Central memory CD4-positive, alpha-beta T cell (primary cell): ENCODE data around the gene KLC1.
"Not testable (repeated sequence)": the region's sequence is repeated elsewhere in the genome, so short reads cannot be mapped to it uniquely, and the experiment has no call there.

ENCODE experiments used
- DNase-seq: peaks from one replicate; pipeline ENCODE4 v3.0.0; 2022

KLC1 gene

GRCh38 chr14:103691655-103692054 lies 62.6 kb downstream of the KLC1 start:
- not testable (repeated sequence) for DNase-seq

GRCh38 chr14:103692159-103692558 lies 63.1 kb downstream of the KLC1 start:
- DNase-seq, result no peak

GRCh38 chr14:103692871-103693270 lies 63.9 kb downstream of the KLC1 start:
- DNase-seq, result no peak

GRCh38 chr14:103693515-103693914 lies 64.5 kb downstream of the KLC1 start:
- DNase-seq, result no peak

GRCh38 chr14:103694572-103695026 lies 65.6 kb downstream of the KLC1 start:
- no peak for DNase-seq

GRCh38 chr14:103695296-103696069 lies 66.5 kb downstream of the KLC1 start:
- no peak for DNase-seq

- DNase-seq, result no peak
Observed at GRCh38 chr14:103696070-103696402, 67.0 kb downstream of the KLC1 start.

- DNase-seq, result no peak
Observed at GRCh38 chr14:103696466-103697071, 67.6 kb downstream of the KLC1 start.

- no peak for DNase-seq
Observed at GRCh38 chr14:103697206-103697602, 68.2 kb downstream of the KLC1 start.

GRCh38 chr14:103697603-103698379 lies 68.8 kb downstream of the KLC1 start:
- DNase-seq, result no peak

GRCh38 chr14:103698380-103699260 lies 69.6 kb downstream of the KLC1 start:
- no peak for DNase-seq

- no peak for DNase-seq
Observed at GRCh38 chr14:103699261-103699661, 70.2 kb downstream of the KLC1 start.

GRCh38 chr14:103699901-103700752 lies 71.1 kb downstream of the KLC1 start:
- no peak for DNase-seq

- no peak for DNase-seq
Observed at GRCh38 chr14:103700753-103701490, 71.9 kb downstream of the KLC1 start.

GRCh38 chr14:103702095-103702494 lies 73.1 kb downstream of the KLC1 start:
- DNase-seq, result no peak

GRCh38 chr14:103702497-103703432 lies 73.8 kb downstream of the KLC1 start:
- DNase-seq, result no peak

GRCh38 chr14:103703433-103704385 lies 74.7 kb downstream of the KLC1 start:
- no peak for DNase-seq

- no peak for DNase-seq
Observed at GRCh38 chr14:103704708-103705107, 75.7 kb downstream of the KLC1 start.

- DNase-seq, result no peak
Observed at GRCh38 chr14:103705118-103705503, 76.1 kb downstream of the KLC1 start.
